Frontal cortex (tissue), 4 donors: ENCODE data around the gene SUN2. TPM values are rescaled to one million over a fixed set of nuclear protein-coding genes. Genes with fewer than 3 reads are reported as not detected.
"Not testable (repeated sequence)": the region's sequence is repeated elsewhere in the genome, so short reads cannot be mapped to it uniquely, and the experiment has no call there.

ENCODE experiments used
- DNase-seq, 2 donors: peaks; one replicate each; pipeline ENCODE4 v3.0.0; 2012; ENCODE audit warnings: low spot score in 2 of 2
- FAIRE-seq: peaks from 2 replicates; lab custom pipeline; 2012; peaks lifted over from hg19 to GRCh38; lab: Jason Lieb, UNC
- total RNA-seq: library from RNA; depleted of rRNA; stranded (reverse); fragments of >200 nt; gene quantifications from one replicate; pipeline ENCODE4 v1.2.3, GENCODE V29; 2014
- donor health status: control.
- donor health status: control.
- donor health status: control.

SUN2 gene, protein sequence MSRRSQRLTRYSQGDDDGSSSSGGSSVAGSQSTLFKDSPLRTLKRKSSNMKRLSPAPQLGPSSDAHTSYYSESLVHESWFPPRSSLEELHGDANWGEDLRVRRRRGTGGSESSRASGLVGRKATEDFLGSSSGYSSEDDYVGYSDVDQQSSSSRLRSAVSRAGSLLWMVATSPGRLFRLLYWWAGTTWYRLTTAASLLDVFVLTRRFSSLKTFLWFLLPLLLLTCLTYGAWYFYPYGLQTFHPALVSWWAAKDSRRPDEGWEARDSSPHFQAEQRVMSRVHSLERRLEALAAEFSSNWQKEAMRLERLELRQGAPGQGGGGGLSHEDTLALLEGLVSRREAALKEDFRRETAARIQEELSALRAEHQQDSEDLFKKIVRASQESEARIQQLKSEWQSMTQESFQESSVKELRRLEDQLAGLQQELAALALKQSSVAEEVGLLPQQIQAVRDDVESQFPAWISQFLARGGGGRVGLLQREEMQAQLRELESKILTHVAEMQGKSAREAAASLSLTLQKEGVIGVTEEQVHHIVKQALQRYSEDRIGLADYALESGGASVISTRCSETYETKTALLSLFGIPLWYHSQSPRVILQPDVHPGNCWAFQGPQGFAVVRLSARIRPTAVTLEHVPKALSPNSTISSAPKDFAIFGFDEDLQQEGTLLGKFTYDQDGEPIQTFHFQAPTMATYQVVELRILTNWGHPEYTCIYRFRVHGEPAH
- 78.7 TPM for total RNA-seq

DNA sequence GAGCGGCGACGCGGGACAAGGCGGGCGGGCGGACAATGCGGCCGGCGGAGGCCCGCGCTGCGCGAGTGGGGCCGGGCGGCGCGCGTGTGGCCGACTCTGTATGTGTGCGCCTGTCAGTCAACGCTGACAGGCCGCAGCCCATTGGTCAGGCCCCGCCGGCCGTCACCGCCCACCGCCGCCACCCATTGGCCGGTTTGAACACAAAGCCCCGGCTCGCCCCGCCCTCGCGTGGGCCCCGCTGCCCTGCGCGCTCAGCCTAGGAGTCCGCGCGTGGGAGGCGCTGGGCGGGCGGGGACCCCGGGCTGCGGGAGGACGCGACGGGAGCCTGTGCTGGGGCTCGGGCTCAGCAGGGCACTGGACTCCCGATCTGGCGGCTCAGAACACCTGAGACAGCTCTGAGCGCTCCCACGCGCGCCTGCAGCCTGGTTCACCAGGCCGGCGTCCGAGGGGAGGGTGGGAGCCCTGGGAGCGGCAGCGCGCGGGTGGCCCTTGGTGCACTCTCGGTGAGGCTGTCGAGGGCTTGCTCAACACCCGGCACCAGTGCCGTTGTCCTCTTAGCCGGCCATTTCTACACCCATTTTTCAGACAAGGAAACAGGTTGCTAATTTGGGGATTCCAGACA, at the start of gene SUN2:
Gene SUN2, minus strand, starts transcription at position 88 of the 622 bp plus-strand sequence. CDS start 3,370 bp downstream, outside the sequence.
- FAIRE-seq (no peak), DNase-seq (peak; percentile 99)

DNA sequence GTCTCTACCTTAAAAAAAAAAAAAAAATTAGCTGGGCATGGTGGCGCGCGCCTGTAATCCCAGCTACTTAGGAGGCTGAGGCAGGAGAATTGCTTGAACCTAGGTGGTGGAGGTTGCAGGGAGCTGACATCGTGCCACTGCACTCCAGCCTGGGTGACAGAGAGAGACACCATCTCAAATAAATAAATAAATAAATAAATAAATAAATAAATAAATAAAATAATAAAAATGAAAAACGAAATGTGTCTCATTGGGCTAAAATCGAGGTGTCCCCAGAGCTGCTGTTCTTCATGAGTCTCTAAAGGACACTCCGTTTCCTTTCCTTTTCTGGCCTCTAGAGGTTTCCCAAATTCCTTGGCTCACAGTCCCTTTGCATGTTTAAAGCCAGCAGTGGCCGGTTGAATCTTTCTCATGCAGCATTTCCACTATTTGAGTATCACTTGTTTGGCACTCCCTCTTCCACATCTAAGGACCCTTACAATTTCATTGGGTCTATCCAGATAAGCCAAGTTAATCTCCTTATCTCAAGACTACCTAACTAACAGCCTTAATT, 49.3 kb upstream of the SUN2 start:
- FAIRE-seq, DNase-seq: not testable (repeated sequence)

DNA sequence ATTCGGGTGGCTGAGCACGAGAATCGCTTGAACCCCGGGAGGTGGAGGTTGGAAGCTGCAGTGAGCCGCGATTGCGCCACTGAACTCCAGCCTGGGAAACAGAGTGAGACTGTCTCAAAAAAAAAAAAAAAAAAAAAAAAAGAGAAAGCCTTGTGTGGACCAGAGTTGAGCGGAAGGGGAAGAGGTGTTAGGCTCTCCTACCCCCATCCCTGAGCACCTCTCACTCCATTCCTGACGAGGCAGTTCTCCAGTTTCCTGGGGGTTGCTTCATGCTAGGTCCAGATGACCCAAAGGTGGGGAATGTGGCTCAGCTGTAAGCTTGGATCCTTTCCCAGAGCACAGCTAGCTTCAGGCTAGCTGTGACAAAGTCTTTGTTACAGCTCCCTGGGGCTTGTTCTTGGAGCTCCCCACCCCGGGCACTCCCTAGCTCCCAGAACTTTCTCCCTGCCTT, 46.9 kb upstream of the SUN2 start:
- no peak for FAIRE-seq

DNA sequence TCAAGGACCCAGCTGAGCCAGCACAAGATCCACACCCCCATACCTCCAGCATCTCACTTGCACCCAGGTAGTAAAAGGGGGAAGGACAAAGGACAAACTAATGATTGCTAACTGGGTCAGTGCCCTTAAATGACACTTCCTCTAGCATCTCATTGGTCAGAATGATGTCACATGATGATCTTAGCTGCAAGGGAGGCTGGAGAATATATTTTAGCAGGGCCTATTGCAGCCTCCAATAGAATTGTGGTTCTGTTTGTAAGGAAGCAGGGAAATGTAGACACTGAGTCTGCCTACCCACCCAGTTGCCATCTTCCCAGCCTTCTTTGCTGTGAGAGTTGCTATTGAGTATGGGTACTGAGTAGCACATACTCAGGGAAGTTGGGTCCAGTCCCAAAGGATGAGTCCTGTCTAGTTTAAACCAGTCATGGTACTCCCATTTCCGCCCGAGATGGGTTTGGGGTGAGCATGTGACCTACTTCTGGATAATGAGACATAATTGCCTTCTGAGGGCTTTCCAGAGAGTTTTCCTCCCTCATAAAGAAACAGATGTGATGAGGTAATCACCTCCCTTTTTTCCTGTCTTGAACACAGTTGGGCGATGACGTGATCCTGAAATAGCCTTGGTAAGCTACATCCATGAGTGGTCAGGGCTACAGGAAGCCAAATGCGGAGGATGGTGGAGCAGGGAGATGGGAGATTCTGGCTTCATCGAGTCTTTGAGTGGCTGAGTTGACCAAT, 43.6 kb upstream of the SUN2 start:
- DNase-seq (no peak), FAIRE-seq (no peak)

More for the DNA sequence above, 46.9 kb upstream of the SUN2 start:
- DNase-seq, result peak; percentile 38 to 54

DNA sequence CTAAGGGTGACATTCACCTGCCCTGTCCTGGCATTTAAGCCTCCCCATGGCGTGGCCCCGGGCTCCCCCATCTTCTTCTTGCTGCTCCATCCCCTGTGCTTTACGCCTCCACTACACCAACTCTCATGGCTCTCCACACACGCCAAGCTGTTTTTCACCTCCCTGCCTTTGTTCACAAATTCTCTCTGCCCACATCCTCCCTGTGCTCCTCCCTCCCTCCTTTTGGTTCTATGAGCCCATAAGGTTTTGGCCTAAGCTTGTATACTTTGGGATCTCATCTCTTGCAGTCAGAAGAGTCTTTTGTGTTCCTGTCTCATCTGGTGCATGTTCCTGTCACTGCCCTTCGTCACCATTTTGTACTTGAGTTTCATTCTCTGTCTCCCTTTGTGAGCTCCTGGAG, 42.7 kb upstream of the SUN2 start:
- FAIRE-seq, result no peak
- DNase-seq, result no peak

DNA sequence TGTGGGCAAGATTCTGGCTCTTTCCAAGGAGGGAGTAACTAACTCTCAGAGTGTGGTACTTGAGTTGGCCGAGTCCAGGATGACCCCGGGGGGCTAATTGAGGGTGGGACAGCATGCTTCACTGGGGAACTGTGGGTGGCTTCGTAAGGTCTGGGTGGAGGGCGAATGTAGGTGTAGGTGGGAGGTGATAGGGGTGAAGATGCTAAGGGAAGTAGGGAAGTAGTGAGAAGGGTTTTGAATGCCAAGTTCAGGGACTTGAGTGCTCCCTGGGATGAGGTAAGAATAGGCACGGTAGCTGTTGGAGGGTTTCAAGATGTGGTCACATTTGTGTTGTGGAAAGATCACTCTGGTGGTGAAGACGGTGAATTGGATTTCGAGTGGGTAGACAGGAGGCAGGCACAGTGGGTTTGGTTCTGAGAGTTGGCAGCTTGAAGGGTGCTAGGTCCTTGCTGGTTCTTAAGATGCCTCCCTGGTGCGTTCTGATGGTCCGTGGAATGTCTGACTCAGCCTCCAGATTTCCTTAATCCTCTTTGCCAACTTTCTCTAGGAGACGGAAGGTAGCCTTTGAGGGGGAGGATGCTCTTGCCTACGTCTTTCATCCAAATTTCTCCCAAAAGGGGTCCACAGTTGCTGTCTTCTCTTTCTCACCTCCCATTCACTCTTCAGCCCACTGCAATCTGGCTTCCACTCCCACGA, 40.6 kb upstream of the SUN2 start:
- FAIRE-seq (no peak), DNase-seq (no peak)

DNA sequence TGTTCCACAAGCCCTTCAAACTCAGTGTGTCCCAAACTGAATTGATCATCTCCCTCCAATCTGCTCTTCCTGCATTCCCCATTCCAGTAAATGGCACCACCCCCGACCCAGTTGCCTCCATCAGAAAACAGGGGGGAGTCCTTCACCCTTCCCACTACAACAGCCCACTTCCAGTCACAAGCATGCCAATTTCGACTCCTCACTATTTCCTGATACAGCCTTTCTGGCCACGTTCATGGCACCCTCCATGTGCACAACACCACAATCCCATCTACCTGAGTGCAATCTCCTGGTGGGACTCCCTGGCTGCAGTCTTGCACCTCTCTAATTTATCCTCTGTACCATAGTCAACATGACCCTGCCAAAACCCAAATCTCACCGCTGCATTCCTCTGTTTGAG, 39.8 kb upstream of the SUN2 start:
- no peak for DNase-seq
- no peak for FAIRE-seq

DNA sequence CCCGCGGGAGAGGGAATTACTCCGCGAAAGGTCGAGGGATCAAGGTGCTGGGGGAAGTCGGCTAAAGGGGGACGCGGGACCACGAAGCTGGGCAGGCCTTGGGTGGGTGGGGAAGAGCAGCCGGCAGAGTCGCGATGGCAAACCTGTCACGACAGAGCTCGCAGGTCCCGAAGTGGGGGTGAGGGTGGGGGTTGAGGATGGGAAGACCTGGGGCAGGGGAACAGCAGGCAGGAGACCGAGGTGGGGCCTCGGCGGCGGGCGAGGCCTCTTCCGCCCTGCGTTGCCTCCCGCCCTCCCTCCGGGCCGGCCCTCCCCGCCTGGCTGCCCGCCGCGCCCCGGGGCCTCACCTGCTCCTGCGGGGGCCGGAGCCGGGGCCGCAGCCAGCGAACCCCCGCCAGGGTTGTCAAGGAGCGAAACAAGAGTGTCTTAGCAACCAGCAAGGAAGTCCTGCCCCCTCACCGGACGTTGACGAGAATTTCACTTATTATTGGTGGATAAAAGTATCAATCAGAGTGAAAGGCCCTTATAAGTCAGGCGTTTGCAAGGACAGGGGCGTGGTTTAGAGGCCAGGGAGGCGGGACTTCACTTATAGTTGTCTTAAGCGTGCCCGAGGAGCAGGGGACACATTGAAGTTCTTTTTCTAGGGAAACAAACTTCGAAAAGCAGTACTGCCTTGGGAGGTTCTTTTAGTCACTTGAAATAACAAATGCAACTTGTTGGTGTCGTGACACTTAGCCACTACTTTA, 38.1 kb upstream of the SUN2 start, which contains the start of gene DNAL4:
Gene DNAL4, minus strand, starts transcription at position 423 of the 746 bp plus-strand sequence. CDS start 11,412 bp downstream, outside the sequence.
- peak; percentile 90 for FAIRE-seq
- DNase-seq, result peak; percentile 94

DNA sequence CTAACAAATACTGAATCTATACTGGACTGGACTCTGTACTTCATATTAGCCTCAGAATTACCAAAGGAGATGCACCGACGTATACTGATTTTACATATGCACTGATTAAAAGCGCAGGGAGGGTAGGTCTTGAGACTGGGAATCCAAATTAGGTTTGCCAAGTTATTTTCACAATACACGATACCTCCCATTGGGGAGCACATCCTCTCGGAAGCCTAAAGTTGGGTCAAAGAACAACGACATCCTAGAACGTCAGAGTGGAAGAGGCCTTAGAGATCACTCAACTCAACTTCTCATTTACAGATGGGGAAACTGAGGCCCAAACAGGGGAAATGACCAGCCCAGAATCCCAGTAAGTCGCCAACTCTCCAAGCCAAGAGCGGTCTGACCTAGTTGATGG, 37.5 kb upstream of the SUN2 start:
- no peak for FAIRE-seq

DNA sequence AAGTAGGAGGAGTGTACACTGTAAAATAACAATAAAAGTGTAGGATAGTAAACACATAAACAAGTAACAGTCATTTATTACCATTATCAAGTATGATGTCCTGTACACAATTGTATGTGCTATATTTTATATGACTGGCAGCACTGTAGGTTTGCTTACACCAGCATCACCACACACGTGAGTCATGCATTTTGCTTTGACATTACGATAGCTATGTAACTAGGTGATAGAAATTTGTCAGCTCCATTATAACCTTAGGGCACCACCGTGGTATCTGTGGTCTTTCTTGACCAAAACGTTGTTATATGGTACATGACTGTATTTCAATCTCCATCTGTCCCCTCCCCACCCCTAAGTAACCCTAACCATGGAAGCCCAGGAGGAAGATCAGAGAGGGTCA, 37.0 kb upstream of the SUN2 start:
- DNase-seq (no peak), FAIRE-seq (no peak)

More for the DNA sequence above, 37.5 kb upstream of the SUN2 start:
- DNase-seq, result no peak

DNA sequence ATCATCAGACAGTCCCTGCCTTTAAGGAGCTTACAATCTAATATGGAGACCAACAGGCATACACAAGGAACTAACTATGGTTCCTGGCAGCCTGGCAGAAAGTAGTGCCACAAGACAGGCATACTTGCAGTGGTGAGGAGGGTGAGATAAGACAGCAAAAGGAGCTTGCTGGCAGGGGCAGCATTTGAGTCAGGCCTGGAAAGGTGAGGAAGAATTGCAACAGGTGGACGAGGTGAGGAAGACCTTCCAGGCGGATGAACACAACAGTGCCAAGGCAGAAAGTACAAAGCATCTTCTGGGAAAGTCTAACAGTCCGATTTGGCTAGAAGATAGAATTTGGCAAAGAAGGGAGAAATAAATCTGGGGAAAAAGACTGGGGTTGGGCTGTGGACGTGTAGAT, 33.8 kb upstream of the SUN2 start:
- DNase-seq (no peak), FAIRE-seq (no peak)

DNA sequence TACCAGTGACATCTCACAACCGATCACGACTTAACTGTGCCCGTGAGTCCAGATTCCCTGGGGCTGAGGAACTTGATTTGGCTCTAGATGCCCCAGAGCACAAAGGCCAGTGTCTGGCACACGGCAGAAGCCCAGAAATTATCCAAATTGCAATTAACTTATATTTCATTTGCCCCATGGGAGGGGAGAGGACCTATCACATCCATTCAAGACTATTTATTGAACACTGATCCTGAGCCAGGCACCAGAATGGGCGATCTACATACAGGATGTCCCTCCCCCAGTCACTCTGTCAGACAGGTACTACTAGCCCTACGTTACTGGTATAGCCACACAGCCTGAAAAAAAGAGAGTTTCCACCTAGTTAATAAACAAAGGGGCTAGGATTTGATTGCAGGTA, 33.0 kb upstream of the SUN2 start:
- no peak for FAIRE-seq

DNA sequence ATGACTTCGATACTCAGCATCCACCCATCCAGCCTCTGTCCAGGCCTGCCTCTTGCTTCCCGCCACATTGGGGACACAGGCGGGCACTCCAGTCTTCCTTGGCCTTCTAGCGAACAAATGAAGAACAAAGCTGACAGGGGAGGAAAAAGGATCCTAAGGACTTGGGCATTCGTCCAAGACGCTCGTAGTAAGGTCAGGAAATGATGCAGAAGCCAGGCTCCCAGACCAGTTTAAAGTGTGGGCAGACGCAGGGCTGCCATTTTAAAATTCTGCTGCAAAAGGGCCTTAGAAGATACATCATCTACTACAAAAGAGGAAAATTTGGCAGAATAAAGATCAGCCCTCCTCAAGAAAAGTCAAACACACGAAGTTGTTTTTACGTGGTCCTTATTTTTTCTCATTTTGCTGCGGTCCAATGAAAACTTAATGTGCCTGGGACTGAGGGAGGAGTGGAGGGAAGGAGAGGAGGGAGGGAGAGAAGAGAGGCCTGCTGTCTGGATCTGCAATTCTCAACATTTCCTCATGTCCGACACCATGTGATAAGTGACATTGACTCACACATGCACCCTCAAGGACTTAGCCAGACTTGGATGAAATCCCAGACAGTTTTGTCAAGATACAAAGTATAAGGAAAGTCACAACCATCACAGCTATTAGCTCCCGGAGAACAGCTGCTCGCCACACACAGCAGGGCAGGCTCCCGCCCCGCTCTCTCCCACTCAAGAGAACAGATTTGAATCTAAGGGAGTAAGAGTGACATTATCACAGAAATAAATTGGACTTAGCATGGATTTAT, 32.4 kb upstream of the SUN2 start:
- FAIRE-seq, result no peak
- no peak for DNase-seq

More for the DNA sequence above, 33.0 kb upstream of the SUN2 start:
- DNase-seq, result no peak

DNA sequence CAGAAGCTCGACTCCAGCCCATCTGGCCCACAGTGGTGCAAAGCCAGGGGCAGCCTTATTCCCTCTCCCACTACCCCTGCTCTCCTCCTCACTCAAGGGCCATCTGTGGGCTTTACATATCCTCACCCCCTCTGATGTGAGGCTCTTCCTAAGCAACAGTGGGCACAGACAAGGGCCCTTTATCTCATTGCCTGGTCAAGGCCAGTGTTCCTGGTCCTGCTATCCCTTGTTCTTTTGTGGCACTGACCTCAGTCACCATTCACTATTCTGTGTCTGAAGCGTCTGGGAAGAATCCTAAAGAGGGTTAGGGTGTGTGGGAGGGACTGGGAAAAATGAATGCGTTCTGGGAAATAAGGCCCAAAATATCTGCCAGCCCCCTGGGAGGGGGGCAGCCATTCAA, 30.8 kb upstream of the SUN2 start:
- DNase-seq (no peak), FAIRE-seq (no peak)

DNA sequence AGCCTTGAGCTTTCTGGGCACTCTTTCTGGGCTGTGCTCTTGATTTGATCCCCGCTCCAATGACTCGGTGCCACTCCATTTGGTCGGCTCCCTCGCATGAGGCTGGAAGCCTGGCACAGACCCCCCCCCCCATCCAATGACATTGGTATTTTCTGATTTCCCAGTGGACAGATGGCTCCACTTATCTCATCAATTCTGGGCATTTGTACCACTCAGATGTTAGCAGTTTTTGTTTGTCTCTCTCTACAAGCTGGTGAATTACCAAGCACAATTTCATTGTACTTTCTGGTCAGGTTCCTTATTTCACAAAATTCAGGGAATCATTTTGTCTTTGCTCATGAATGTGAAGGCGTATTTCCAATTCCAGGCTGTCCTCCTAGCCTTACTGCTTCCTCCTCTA, 29.1 kb upstream of the SUN2 start:
- no peak for FAIRE-seq

DNA sequence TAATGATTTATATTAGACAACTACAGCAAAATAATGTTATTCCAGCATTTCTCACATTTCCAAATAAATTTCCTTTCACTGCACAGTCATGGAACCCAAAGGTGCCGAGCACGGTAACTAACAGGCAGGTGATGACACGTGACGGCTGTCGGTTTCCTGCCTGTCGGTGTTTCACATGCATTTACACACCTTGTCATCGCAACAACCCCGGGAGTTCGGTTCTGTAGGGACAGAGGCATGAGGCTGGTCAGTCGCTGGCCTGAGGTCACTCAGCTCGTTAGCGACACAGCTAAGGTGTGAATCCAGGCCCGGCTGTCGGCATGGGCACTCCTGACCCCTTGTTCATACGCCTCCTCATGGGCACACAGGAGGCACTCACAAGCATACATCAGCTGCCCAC, 28.2 kb upstream of the SUN2 start:
- DNase-seq (no peak), FAIRE-seq (no peak)

More for the DNA sequence above, 29.1 kb upstream of the SUN2 start:
- DNase-seq, result no peak

DNA sequence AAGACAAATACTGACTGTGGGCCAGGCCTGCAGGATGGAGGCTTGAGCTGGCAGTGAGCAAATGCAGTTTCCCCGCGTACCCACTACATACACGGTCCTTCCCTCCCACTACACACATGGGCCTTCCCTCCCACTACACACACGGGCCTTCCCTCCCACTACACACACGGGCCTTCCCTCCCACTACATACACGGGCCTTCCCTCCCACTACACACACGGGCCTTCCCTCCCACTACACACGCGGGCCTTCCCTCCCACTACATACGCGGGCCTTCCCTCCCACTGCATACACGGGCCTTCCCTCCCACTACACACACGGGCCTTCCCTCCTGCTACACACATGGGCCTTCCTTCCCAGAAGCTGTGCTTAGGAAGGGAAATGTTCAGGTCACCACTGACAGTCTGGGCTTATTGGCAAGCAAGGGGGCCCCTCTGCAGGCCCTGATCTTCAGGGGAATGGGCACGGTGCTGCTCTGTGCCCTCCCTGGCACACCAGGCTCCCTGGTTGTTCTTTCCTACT, 27.4 kb upstream of the SUN2 start:
- FAIRE-seq (no peak), DNase-seq (no peak)
